Progenitor cell of endocrine pancreas (in vitro differentiated cells): ENCODE results near the gene NAP1L1. TPM values are rescaled to one million over a fixed set of nuclear protein-coding genes. Genes with fewer than 3 reads are reported as not detected.

Experiments used
- DNase-seq: peaks from one replicate; pipeline ENCODE4 v3.0.0; 2021; ENCODE audit warnings: low spot score; ENCODE audit not compliant: unreplicated experiment
- H3K27ac Mint-ChIP-seq: 2 replicates; pipeline ENCODE4 v1.8.0; 2021; ENCODE audit warnings: mild to moderate bottlenecking, moderate library complexity, mixed read lengths
- H3K27me3 Mint-ChIP-seq: 2 replicates; pipeline ENCODE4 v1.8.0; 2021; ENCODE audit warnings: mixed read lengths
- H3K36me3 Mint-ChIP-seq: 2 replicates; pipeline ENCODE4 v1.8.0; 2022; ENCODE audit warnings: mixed read lengths; ENCODE audit not compliant: insufficient read depth
- H3K4me1 Mint-ChIP-seq: 2 replicates; pipeline ENCODE4 v1.8.0; 2021; ENCODE audit warnings: low read depth, mixed read lengths
- H3K4me3 Mint-ChIP-seq: 2 replicates; pipeline ENCODE4 v1.8.0; 2021; ENCODE audit warnings: low read depth, mild to moderate bottlenecking, moderate library complexity, mixed read lengths
- H3K9me3 Mint-ChIP-seq: 2 replicates; pipeline ENCODE4 v1.8.0; 2021; ENCODE audit warnings: low read depth, mixed read lengths
- CTCF ChIP-seq: fragments of 200-600 bp; sonication (generic); IDR thresholded peaks from one replicate; pipeline ENCODE4 v1.5.0; 2021; ENCODE audit warnings: antibody characterized with exemption, mild to moderate bottlenecking; ENCODE audit not compliant: unreplicated experiment
- total RNA-seq: library from RNA; stranded (reverse); gene quantifications from 2 replicates; pipeline ENCODE4 v1.2.1, GENCODE V29; 2021

The NAP1L1 gene
- total RNA-seq, 1 donor from 2014 or later = 785 TPM

- Mint-ChIP-seq H3K4me3 (no peak overlapping the region), H3K9me3 (peaks cover 16% of the 10 kb centered on the region), H3K27me3 (no peaks in the 10 kb centered on the region), H3K36me3 (peaks cover 42% of the 10 kb centered on the region), H3K27ac (no peak overlapping the region), H3K4me1 (peaks cover 7% of the 10 kb centered on the region)
- no peak for DNase-seq
- no peak for TF ChIP-seq CTCF
These were observed 18.6 kb downstream of the NAP1L1 start for GRCh38 chr12:76065917-76066316.

GRCh38 chr12:76064904-76065303, 19.6 kb downstream of the NAP1L1 start:
- peak overlapping the region; percentile 22 for H3K27ac Mint-ChIP-seq
- no peak for DNase-seq
- H3K36me3 Mint-ChIP-seq = peaks cover 41% of the 10 kb centered on the region
- no peaks in the 10 kb centered on the region for H3K27me3 Mint-ChIP-seq
- peaks cover 7% of the 10 kb centered on the region for H3K4me1 Mint-ChIP-seq
- H3K9me3 Mint-ChIP-seq = peaks cover 16% of the 10 kb centered on the region
- H3K4me3 Mint-ChIP-seq = no peak overlapping the region
- TF ChIP-seq CTCF = no peak

GRCh38 chr12:76060111-76060510, 24.4 kb downstream of the NAP1L1 start:
- no peak for TF ChIP-seq CTCF
- Mint-ChIP-seq H3K4me1 (peaks cover 7% of the 10 kb centered on the region), H3K27ac (no peak overlapping the region), H3K9me3 (peaks cover 8% of the 10 kb centered on the region), H3K4me3 (no peak overlapping the region), H3K27me3 (no peaks in the 10 kb centered on the region), H3K36me3 (peaks cover 34% of the 10 kb centered on the region)
- no peak for DNase-seq

GRCh38 chr12:76057326-76057725, 27.2 kb downstream of the NAP1L1 start:
- no peak for TF ChIP-seq CTCF
- H3K9me3 Mint-ChIP-seq = no peaks in the 10 kb centered on the region
- DNase-seq = no peak
- no peak overlapping the region for H3K27ac Mint-ChIP-seq
- H3K4me1 Mint-ChIP-seq = peaks cover 4% of the 10 kb centered on the region
- peaks cover 29% of the 10 kb centered on the region for H3K36me3 Mint-ChIP-seq
- H3K4me3 Mint-ChIP-seq = no peak overlapping the region
- no peaks in the 10 kb centered on the region for H3K27me3 Mint-ChIP-seq

GRCh38 chr12:76055393-76055792, 29.1 kb downstream of the NAP1L1 start:
- DNase-seq = no peak
- H3K27ac Mint-ChIP-seq = no peak overlapping the region
- H3K36me3 Mint-ChIP-seq = peaks cover 35% of the 10 kb centered on the region
- no peaks in the 10 kb centered on the region for H3K4me1 Mint-ChIP-seq
- TF ChIP-seq CTCF = no peak
- no peaks in the 10 kb centered on the region for H3K27me3 Mint-ChIP-seq
- H3K4me3 Mint-ChIP-seq = no peak overlapping the region
- H3K9me3 Mint-ChIP-seq = no peaks in the 10 kb centered on the region
